ENCODE data around the gene ENKD1. TPM values are rescaled to one million over a fixed set of nuclear protein-coding genes. Genes with fewer than 3 reads are reported as not detected.

ENKD1 gene
- total and polyA plus RNA-seq, 10 of the 15 experiments (the other 5 are each of a cell fraction or from before 2014, with no cell fraction given): 0.19 to 8.1 (median 2.8) TPM

DNA sequence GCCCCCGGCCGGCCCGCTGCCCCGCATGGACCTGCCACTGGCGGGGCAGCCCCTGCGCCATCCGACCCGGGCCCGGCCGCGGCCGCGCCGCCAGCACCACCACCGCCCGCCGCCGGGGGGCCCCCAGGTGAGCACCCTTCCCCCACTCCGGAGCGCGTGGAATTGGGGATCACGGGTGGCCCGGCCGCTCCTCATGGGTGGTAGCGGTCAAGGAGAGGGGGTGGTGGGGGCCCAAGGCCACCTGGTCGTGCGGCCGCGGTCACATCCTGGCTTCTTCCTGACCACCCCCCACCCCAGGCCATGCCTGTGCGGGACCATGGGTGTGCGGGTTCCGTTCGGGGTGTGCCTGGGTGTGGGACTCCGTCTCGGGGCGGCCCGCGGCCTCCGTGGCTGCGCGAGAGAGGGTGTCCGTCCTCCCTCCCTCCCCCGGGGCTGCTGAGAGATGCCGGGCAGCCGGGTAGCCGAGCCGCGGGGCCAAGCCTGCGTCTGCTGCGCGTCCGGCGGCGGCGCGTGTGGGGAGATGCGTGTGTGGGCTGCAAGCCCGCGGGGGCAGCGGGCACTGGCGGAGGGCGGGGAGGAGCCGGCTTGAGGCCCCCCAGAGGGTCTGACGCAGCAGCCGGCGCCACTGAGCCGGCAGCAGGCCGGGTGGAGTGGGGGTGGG lies 13.3 kb downstream of the ENKD1 start:
- POLR2A ChIA-PET: no interaction called here
- DNase-seq (ENCODE audit: low read depth, low spot score) (no peak), FAIRE-seq (no peak), ATAC-seq (no peak)
- Histone ChIP-seq H3K4me2 (ENCODE audit: control insufficient read depth, insufficient read depth) (no peak overlapping the region), H3K9me3 (replicated peaks; ENCODE audit: control insufficient read depth, insufficient read depth, low read length) (no peaks in the 10 kb centered on the region), H3K4me1 (ENCODE audit: control insufficient read depth, insufficient read depth, low read length) (no peaks in the 10 kb centered on the region), H3K27ac (ENCODE audit: control insufficient read depth, insufficient read depth) (no peak overlapping the region), H3K79me2 (ENCODE audit: control insufficient read depth, insufficient read depth, low read length) (no peaks in the 10 kb centered on the region), H3K27me3 (replicated peaks in 1 of 2; ENCODE audit: control insufficient read depth in 2 of 2, insufficient read depth in 2 of 2, low read length in 1 of 2) (no peaks in the 10 kb centered on the region), H4K20me1 (ENCODE audit: control insufficient read depth, insufficient read depth) (no peaks in the 10 kb centered on the region), H3K9ac (ENCODE audit: control insufficient read depth, insufficient read depth, low read length) (no peak overlapping the region), H3K4me3 (no peak overlapping the region), H3K36me3 (ENCODE audit: control insufficient read depth in 2 of 2, insufficient read depth in 2 of 2, low read length in 1 of 2) (peaks cover 11 to 12% of the 10 kb centered on the region in 2 experiments), H2AFZ (ENCODE audit: control insufficient read depth, low read depth, low read length) (no peak overlapping the region)
- RAD21 ChIA-PET (ENCODE audit: unreplicated experiment): no interaction called here
- in situ Hi-C loops (cut with MboI) (no loop called here), intact Hi-C loops (cut with micrococcal nuclease; ENCODE audit: unreplicated experiment) (no loop called here)
- 97% methylated on average over 34 of the region's 68 CpGs for WGBS (ENCODE audit: insufficient coverage, insufficient replicate concordance, low lambda C conversion rate, missing lambda C conversion rate)
- BruUV-seq (replicated peaks): no TSS peak
- SMC1A ChIA-PET (ENCODE audit: uncharacterized antibody, unreplicated experiment): no interaction called here
- CTCF ChIA-PET: no interaction called here
- no peak for TF ChIP-seq PML (IDR thresholded peaks at IDR 0.05; ENCODE audit: low read length)
- no peak for TF ChIP-seq IRF3 (IDR thresholded peaks at IDR 0.05)
- no peak for TF ChIP-seq ZZZ3 (IDR thresholded peaks at IDR 0.05; ENCODE audit: control insufficient read depth, insufficient read length, low read depth)
- TF ChIP-seq HCFC1 (IDR thresholded peaks at IDR 0.05; ENCODE audit: low read length): no peak
- no peak for TF ChIP-seq FOS (IDR thresholded peaks at IDR 0.05; ENCODE audit: borderline replicate concordance, extremely low read depth, insufficient read length)
- TF ChIP-seq JUND (IDR thresholded peaks at IDR 0.05; ENCODE audit: low read depth, low read length): no peak
- no peak for TF ChIP-seq TARDBP (IDR thresholded peaks at IDR 0.05; ENCODE audit: borderline replicate concordance)
- no peak for TF ChIP-seq HDGF (IDR thresholded peaks at IDR 0.05)
- TF ChIP-seq, protein P1, sequence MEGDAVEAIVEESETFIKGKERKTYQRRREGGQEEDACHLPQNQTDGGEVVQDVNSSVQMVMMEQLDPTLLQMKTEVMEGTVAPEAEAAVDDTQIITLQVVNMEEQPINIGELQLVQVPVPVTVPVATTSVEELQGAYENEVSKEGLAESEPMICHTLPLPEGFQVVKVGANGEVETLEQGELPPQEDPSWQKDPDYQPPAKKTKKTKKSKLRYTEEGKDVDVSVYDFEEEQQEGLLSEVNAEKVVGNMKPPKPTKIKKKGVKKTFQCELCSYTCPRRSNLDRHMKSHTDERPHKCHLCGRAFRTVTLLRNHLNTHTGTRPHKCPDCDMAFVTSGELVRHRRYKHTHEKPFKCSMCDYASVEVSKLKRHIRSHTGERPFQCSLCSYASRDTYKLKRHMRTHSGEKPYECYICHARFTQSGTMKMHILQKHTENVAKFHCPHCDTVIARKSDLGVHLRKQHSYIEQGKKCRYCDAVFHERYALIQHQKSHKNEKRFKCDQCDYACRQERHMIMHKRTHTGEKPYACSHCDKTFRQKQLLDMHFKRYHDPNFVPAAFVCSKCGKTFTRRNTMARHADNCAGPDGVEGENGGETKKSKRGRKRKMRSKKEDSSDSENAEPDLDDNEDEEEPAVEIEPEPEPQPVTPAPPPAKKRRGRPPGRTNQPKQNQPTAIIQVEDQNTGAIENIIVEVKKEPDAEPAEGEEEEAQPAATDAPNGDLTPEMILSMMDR (IDR thresholded peaks at IDR 0.05 in 2 of 3, conservative IDR thresholded peaks at IDR 0.05 in 1 of 3; ENCODE audit: control insufficient read depth in 2 of 3, extremely low read depth in 1 of 3, insufficient read depth in 1 of 3, low read depth in 3 of 3, low read length in 3 of 3): no peak
- TF ChIP-seq GATAD2B (conservative IDR thresholded peaks at IDR 0.05; ENCODE audit: low read depth): no peak

All from GM12878 (cell line).